Keratinocyte (primary cell): Measurements from ENCODE around the gene NUP35.

Source experiments
- CTCF ChIP-seq, 3 experiments: IDR thresholded peaks in 1 of 3; conservative IDR thresholded peaks in 1 of 3; optimal IDR thresholded peaks in 1 of 3; 2 replicates in 2 of 3; 3 replicates in 1 of 3; pipeline versions ENCODE3 to v1.5.1; 2011; ENCODE audit warnings: low read length in 3 of 3, mild to moderate bottlenecking in 3 of 3, moderate library complexity in 2 of 3, control low read depth in 1 of 3, inconsistent platforms in 1 of 3; ENCODE audit not compliant: insufficient read depth in 2 of 3; ENCODE audit errors: extremely low read depth in 1 of 3
- EZH2 ChIP-seq: IDR thresholded peaks from one replicate; pipeline ENCODE4 v1.6.1; 2012; ENCODE audit warnings: inconsistent platforms, mild to moderate bottlenecking, low read length, moderate library complexity

- no peak for TF ChIP-seq CTCF (optimal IDR thresholded peaks at IDR 0.05 in 1 of 3, IDR thresholded peaks at IDR 0.05 in 1 of 3, conservative IDR thresholded peaks at IDR 0.05 in 1 of 3; ENCODE audit: extremely low read depth in 1 of 3, insufficient read depth in 2 of 3, low read length in 3 of 3)
- TF ChIP-seq EZH2, result no peak
Measured at GRCh38 chr2:183134016-183134415, 9.8 kb downstream of the NUP35 start.
